MCF 10A (cell line): ENCODE results near the gene MRPL9. TPM values are rescaled to one million over a fixed set of nuclear protein-coding genes. Genes with fewer than 3 reads are reported as not detected.

Experiments
- BruUV-seq: library from RNA; stranded (reverse); fragments of 400-500 nt; replicated peaks from 2 replicates; lab custom pipeline; 2021; lab: Mats Ljungman, UMichigan
- CTCF ChIA-PET: fragments of 300-600 bp; sonication (Branson Sonifier 250); formaldehyde crosslinking; extraction: SDS; loops from one replicate; lab custom pipeline; 2021; ENCODE audit warnings: antibody characterized with exemption, inconsistent platforms; lab: Yijun Ruan, JAX
- POLR2A ChIA-PET: fragments of 300-600, 350-650 bp; sonication (Branson Sonifier 250); formaldehyde crosslinking; extraction: SDS; loops from one replicate; lab custom pipeline; 2020; ENCODE audit warnings: antibody characterized with exemption, inconsistent platforms; lab: Yijun Ruan, JAX
- DNase-seq: peaks from one replicate; pipeline ENCODE4 v3.0.0-alpha.2; 2018; ENCODE audit not compliant: unreplicated experiment
- H3K27ac Mint-ChIP-seq: one replicate; pipeline ENCODE4 v1.8.0; 2022; ENCODE audit warnings: mild to moderate bottlenecking, low read depth, mixed read lengths; ENCODE audit not compliant: unreplicated experiment
- H3K27me3 Mint-ChIP-seq: one replicate; pipeline ENCODE4 v1.8.0; 2022; ENCODE audit warnings: mixed read lengths; ENCODE audit not compliant: insufficient read depth, unreplicated experiment
- H3K36me3 Mint-ChIP-seq: one replicate; pipeline ENCODE4 v1.8.0; 2022; ENCODE audit warnings: mild to moderate bottlenecking, moderate library complexity, mixed read lengths; ENCODE audit not compliant: insufficient read depth, unreplicated experiment
- H3K4me1 Mint-ChIP-seq: one replicate; pipeline ENCODE4 v1.8.0; 2022; ENCODE audit warnings: mixed read lengths; ENCODE audit not compliant: insufficient read depth, unreplicated experiment
- H3K4me3 Mint-ChIP-seq: one replicate; pipeline ENCODE4 v1.8.0; 2022; ENCODE audit warnings: mild to moderate bottlenecking, moderate library complexity, mixed read lengths; ENCODE audit not compliant: unreplicated experiment
- H3K9me3 Mint-ChIP-seq: one replicate; pipeline ENCODE4 v1.8.0; 2022; ENCODE audit warnings: mixed read lengths; ENCODE audit not compliant: unreplicated experiment
- intact Hi-C: fragments of 100-400 bp; cut with micrococcal nuclease; formaldehyde crosslinking; loops from 2 replicates; pipeline ENCODE4 v1.14.1; 2022
- total RNA-seq: library from RNA; stranded (reverse); gene quantifications from 2 replicates; pipeline ENCODE4 v1.2.3, GENCODE V29; 2022
- TF ChIP-seq, protein P1 (sequence below): fragments of 200-600 bp; IDR thresholded peaks from one replicate; pipeline ENCODE4 v1.8.0; 2022; ENCODE audit warnings: antibody characterized with exemption, mild to moderate bottlenecking; ENCODE audit not compliant: unreplicated experiment

MRPL9 gene
- total RNA-seq, 1 experiment from 2014 or later, result 146 TPM

DNA sequence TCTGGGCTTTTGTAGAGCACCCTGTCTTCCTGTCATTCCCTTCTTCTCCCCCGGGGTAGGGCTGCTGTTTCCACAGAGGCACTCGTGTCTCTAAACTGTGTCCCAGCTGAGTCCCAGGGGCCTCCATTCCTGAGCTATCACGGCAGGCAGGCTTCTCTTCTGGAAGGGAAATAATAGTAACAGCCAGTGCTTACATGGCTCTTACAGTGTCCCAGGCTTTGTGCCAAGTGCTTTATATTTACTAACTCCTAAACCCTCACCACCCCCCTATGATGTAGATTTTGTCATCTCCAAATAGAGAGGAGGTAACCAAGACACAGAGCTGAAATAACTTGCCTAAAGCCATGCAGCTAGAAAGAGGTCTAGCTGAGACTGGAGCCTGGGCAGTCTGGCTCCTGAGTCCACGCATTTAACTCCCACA, 45.3 kb downstream of the MRPL9 start:
- CTCF ChIA-PET, result interaction anchor here (0.5 to 1.6 kb wide), 8 partner anchors 16 to 335 kb away, joined by 3 to 7 read pairs (median 4); no protein-coding TSS in a partner anchor
- BruUV-seq, result no TSS peak
- no peak overlapping the region for H3K4me3 Mint-ChIP-seq

DNA sequence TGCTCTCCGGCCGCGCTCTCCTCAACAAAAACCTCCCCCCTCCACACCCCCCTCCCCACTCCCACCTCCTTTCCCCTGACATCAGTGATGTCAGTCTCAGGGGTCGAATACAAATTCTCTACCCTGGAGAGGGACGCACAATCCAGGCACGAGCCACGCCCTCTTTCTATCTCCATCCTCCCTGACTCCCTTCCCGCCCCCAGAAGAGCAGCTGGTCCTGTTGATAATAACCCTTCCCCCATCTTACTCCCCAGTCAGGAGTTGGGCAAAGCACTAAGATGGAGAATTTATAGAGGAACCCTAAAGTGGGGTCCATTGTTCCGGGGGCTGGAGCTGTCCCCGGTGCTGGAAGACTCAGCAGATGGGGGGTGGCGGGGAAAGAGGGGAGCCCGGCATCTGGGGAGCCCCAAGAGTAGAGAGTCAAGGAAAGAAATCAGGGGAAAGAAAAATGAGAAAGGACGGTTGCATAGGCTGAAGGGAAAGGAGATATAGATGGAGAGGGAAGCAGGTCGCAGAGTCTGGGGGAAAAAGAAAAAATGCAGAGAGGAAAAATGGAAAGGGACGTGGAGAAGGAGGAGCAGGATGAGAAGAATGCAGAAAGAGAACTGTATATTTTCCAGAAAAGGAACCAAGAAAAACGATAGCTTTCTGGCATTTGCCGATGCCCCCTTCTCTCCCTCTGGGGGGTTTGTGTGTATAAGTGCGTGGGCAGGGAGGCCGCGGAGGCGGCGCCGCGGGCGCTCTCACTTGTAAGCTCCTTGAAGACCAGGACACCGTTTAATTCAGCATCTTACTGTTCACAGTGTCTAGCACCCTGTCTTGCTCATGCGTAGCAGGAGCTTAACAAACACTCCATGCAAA, 46.3 kb downstream of the MRPL9 start, which contains the start of gene CELF3:
CELF3 (minus strand) TSS at position 33 of the 861 bp plus-strand sequence. CDS start 783 bp downstream, outside the sequence.
- Mint-ChIP-seq H3K4me1 (peaks cover 21% of the 10 kb centered on the region), H3K9me3 (no peaks in the 10 kb centered on the region), H3K36me3 (no peaks in the 10 kb centered on the region), H3K4me3 (no peak within 1 kb of the TSS), H3K27ac (no peak within 1 kb of the TSS), H3K27me3 (peaks cover 67% of the 10 kb centered on the region)
- TF ChIP-seq, protein P1, sequence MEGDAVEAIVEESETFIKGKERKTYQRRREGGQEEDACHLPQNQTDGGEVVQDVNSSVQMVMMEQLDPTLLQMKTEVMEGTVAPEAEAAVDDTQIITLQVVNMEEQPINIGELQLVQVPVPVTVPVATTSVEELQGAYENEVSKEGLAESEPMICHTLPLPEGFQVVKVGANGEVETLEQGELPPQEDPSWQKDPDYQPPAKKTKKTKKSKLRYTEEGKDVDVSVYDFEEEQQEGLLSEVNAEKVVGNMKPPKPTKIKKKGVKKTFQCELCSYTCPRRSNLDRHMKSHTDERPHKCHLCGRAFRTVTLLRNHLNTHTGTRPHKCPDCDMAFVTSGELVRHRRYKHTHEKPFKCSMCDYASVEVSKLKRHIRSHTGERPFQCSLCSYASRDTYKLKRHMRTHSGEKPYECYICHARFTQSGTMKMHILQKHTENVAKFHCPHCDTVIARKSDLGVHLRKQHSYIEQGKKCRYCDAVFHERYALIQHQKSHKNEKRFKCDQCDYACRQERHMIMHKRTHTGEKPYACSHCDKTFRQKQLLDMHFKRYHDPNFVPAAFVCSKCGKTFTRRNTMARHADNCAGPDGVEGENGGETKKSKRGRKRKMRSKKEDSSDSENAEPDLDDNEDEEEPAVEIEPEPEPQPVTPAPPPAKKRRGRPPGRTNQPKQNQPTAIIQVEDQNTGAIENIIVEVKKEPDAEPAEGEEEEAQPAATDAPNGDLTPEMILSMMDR, result no peak
- intact Hi-C loops, result no loop called here
- BruUV-seq, result no TSS peak
- DNase-seq, result no peak
- POLR2A ChIA-PET, result interaction anchor here (0.6 to 1.3 kb wide), 3 partner anchors 14 to 318 kb away, joined by 3 to 5 read pairs (median 3); partner anchors contain the start of gene PSMB4
- CTCF ChIA-PET, result interaction anchor here (0.6 to 2.9 kb wide), 9 partner anchors 17 to 330 kb away, joined by 3 to 16 read pairs (median 5); no protein-coding TSS in a partner anchor

More for the DNA sequence above, 45.3 kb downstream of the MRPL9 start:
- POLR2A ChIA-PET, result interaction anchor here (1.3 kb wide), 1 partner anchor 319 kb away, joined by 3 read pairs; the partner anchor contains the start of gene PSMB4
- TF ChIP-seq, protein P1, result no peak
- no peaks in the 10 kb centered on the region for H3K9me3 Mint-ChIP-seq
- H3K4me1 Mint-ChIP-seq, result peaks cover 21% of the 10 kb centered on the region
- no peak for DNase-seq
- no peak overlapping the region for H3K27ac Mint-ChIP-seq
- intact Hi-C loops, result no loop called here
- H3K27me3 Mint-ChIP-seq, result peaks cover 67% of the 10 kb centered on the region
- no peaks in the 10 kb centered on the region for H3K36me3 Mint-ChIP-seq

DNA sequence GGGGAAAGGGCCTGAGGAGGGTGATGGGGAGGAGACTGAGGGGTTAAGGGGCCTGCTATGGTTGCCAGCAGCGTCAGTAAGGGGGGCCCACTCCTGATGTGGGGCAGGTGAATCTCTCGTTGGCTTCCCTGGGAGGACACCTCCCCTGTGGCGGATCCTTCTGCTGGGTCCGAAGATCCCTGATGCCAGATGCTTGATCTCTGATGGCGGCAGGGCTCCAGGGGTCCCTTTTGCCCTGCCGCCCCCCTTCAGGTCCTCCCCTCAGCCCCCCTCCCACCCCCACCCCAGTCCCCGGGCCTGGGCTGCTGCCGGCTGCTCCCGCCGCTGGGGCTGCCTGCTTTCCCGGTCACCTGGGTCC, 46.9 kb downstream of the MRPL9 start:
- no peaks in the 10 kb centered on the region for H3K9me3 Mint-ChIP-seq
- H3K4me3 Mint-ChIP-seq, result no peak overlapping the region
- ChIA-PET CTCF (interaction anchor here (0.7 to 2.9 kb wide), 5 partner anchors 17 to 395 kb away, joined by 3 to 16 read pairs (median 5); no protein-coding TSS in a partner anchor), POLR2A (interaction anchor here (0.7 kb wide), 1 partner anchor 41 kb away, joined by 3 read pairs; no protein-coding TSS in a partner anchor)
- TF ChIP-seq, protein P1, result no peak
- no peak for DNase-seq
- intact Hi-C loops, result no loop called here
- H3K27ac Mint-ChIP-seq, result no peak overlapping the region
- H3K27me3 Mint-ChIP-seq, result peaks cover 67% of the 10 kb centered on the region
- no TSS peak for BruUV-seq
- peaks cover 21% of the 10 kb centered on the region for H3K4me1 Mint-ChIP-seq
- no peaks in the 10 kb centered on the region for H3K36me3 Mint-ChIP-seq
